Measurements from ENCODE around the gene GABRE.
"Not testable (repeated sequence)": the region's sequence is repeated elsewhere in the genome, so short reads cannot be mapped to it uniquely, and the experiment has no call there.

The GABRE gene

GRCh38 chrX:151962034-151962433, 12.4 kb downstream of the GABRE start:
- DNase-seq: no peak

- no peak for DNase-seq
Measured at GRCh38 chrX:151958101-151958500, 16.4 kb downstream of the GABRE start.

- DNase-seq: no peak
Measured at GRCh38 chrX:151954730-151955129, 19.7 kb downstream of the GABRE start.

GRCh38 chrX:151938172-151938571, 36.3 kb downstream of the GABRE start:
- no peak for DNase-seq

- no peak for DNase-seq
Measured at GRCh38 chrX:151935358-151935757, 39.1 kb downstream of the GABRE start.

- no peak for DNase-seq
Measured at GRCh38 chrX:151929126-151929525, 45.4 kb downstream of the GABRE start.

- DNase-seq: no peak
Measured at GRCh38 chrX:151923648-151924047, 50.8 kb downstream of the GABRE start.

- DNase-seq: no peak
Measured at GRCh38 chrX:151922692-151923091, 51.8 kb downstream of the GABRE start.

GRCh38 chrX:151921866-151922265, 52.6 kb downstream of the GABRE start:
- DNase-seq: no peak

GRCh38 chrX:151921292-151921691, 53.2 kb downstream of the GABRE start:
- DNase-seq: no peak

GRCh38 chrX:151920530-151920929, 53.9 kb downstream of the GABRE start:
- DNase-seq: no peak

- no peak for DNase-seq
Measured at GRCh38 chrX:151920101-151920500, 54.4 kb downstream of the GABRE start.

GRCh38 chrX:151919610-151920009, 54.9 kb downstream of the GABRE start:
- DNase-seq: no peak

- DNase-seq: not testable (repeated sequence)
Measured at GRCh38 chrX:151918736-151919135, 55.7 kb downstream of the GABRE start.

GRCh38 chrX:151912780-151913179, 61.7 kb downstream of the GABRE start, which contains the start of gene MAGEA4:
TSS of gene MAGEA4 (plus strand) at chrX:151912889. CDS start at chrX:151923665, 10,776 bp downstream.
- DNase-seq: no peak

- DNase-seq: no peak
Measured at GRCh38 chrX:151912221-151912620, 62.3 kb downstream of the GABRE start.

- DNase-seq: no peak
Measured at GRCh38 chrX:151904989-151905388, 69.5 kb downstream of the GABRE start.
